Measurements from ENCODE around the gene PLA2G2F. TPM values are rescaled to one million over a fixed set of nuclear protein-coding genes. Genes with fewer than 3 reads are reported as not detected.

Gene PLA2G2F
- total and polyA plus RNA-seq, 9 of the 15 experiments (the other 6 are each of a cell fraction or from before 2014, with no cell fraction given): not detected

DNA sequence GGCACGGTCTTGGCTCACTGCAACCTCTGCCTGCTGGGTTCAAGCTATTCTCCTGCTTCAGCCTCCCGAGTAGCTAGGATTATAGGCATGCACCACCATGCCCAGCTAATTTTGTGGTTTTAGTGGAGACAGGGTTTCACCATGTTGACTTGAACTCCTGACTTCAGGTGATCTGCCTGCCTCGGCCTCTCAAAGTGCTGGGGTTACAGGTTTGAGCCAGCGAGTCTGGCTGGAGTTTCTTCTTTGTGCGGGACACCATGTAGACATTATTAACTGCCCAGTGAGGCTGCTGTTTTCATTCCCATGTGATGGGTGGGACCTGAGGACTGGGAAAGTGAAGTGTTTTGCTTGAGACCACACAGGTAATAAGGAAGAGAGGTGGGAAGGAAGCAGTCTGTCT is 45.8 kb upstream of the PLA2G2F start (continued):
- TF ChIP-seq ZNF699 (CRISPR knock-in tag; IDR thresholded peaks at IDR 0.05; ENCODE audit: insufficient replicate concordance): no peak
- no peak for TF ChIP-seq SNIP1 (IDR thresholded peaks at IDR 0.05; ENCODE audit: low read depth)
- no peak for TF ChIP-seq SREBF2 (CRISPR knock-in tag; IDR thresholded peaks at IDR 0.05)
- TF ChIP-seq MCM3 (IDR thresholded peaks at IDR 0.05): no peak
- no peak for TF ChIP-seq HBP1 (CRISPR knock-in tag; IDR thresholded peaks at IDR 0.05)
- no peak for TF ChIP-seq ZHX1 (conservative IDR thresholded peaks at IDR 0.05; ENCODE audit: low read length)
- no peak for TF ChIP-seq CREBBP (IDR thresholded peaks at IDR 0.05; ENCODE audit: low read depth, low read length)
- no peak for TF ChIP-seq U2AF1 (optimal IDR thresholded peaks at IDR 0.05; ENCODE audit: low read depth, low read length)
- no peak for TF ChIP-seq RAD21 (CRISPR knock-in tag; conservative IDR thresholded peaks at IDR 0.05 in 1 of 2, IDR thresholded peaks at IDR 0.05 in 1 of 2)
- TF ChIP-seq SRSF3 (IDR thresholded peaks at IDR 0.05; ENCODE audit: insufficient read depth, low read length): no peak
- no peak for TF ChIP-seq E2F6 (IDR thresholded peaks at IDR 0.05; ENCODE audit: borderline replicate concordance in 1 of 2, extremely low read depth in 1 of 2, insufficient read depth in 1 of 2, insufficient read length in 1 of 2, low read depth in 1 of 2, low read length in 1 of 2, poor library complexity in 1 of 2, severe bottlenecking in 1 of 2)
- no peak for TF ChIP-seq MIER1 (IDR thresholded peaks at IDR 0.05; ENCODE audit: low read depth)

All from K562 (cell line).